Measurements from ENCODE around the gene GLI2.

GLI2 gene

DNA sequence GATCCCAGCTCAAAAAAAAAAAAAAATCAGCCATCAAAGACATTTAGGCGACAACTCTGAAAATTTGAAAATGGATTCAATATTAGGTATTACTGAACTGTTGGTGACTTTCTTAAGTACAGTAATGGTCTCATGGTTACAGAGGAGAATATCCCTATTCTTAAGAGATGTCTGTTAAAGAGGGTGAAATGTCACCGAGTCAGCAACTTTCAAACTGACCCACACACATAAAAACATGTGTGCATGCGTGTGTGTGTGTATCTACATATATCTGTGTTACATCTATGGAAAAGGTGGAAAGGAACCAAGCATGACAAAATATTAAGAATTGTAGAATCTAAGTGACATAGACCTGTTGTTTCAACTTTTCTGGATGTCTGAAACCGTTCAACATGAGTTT, 41.6 kb upstream of the GLI2 start:
- Histone ChIP-seq H2BK5ac (ENCODE audit: low read length) (no peak overlapping the region), H3K36me3 (replicated peaks in 1 of 2; ENCODE audit: control insufficient read depth in 2 of 2, insufficient read depth in 2 of 2, low read length in 2 of 2) (no peaks in the 10 kb centered on the region), H3K79me1 (ENCODE audit: low read depth, low read length) (no peaks in the 10 kb centered on the region), H2BK15ac (ENCODE audit: low read length) (no peak overlapping the region), H2AK5ac (ENCODE audit: low read depth, low read length) (no peak overlapping the region), H4K91ac (ENCODE audit: low read depth, low read length, poor library complexity) (no peak overlapping the region), H3K9ac (ENCODE audit: low read depth, low read length, poor library complexity) (no peak overlapping the region), H2BK12ac (ENCODE audit: low read length) (no peak overlapping the region), H3K4me1 (ENCODE audit: control insufficient read depth in 2 of 2, insufficient read depth in 1 of 2, low read depth in 1 of 2, low read length in 2 of 2) (peaks cover 0 to 2% of the 10 kb centered on the region in 2 donors), H2BK120ac (ENCODE audit: low read depth, low read length) (no peak overlapping the region), H3K18ac (ENCODE audit: low read length) (no peak overlapping the region), H3K27me3 (ENCODE audit: control insufficient read depth in 3 of 3, insufficient read depth in 3 of 3, low read depth in 1 of 3, low read length in 3 of 3) (peaks cover 0 to 16% (median 0%) of the 10 kb centered on the region in 3 experiments), H3K4me3 (ENCODE audit: low read length in 2 of 2) (no peak overlapping the region), H2AFZ (ENCODE audit: low read length) (no peak overlapping the region), H3K27ac (replicated peaks; ENCODE audit: low read length) (no peak overlapping the region), H3K14ac (ENCODE audit: low read length) (no peak overlapping the region), H3K9me3 (replicated peaks in 1 of 2; ENCODE audit: control insufficient read depth in 2 of 2, insufficient read depth in 1 of 2, low read depth in 1 of 2, low read length in 2 of 2) (no peaks in the 10 kb centered on the region), H4K8ac (ENCODE audit: low read depth, low read length) (no peak overlapping the region), H3K23ac (ENCODE audit: low read depth, low read length, poor library complexity) (no peak overlapping the region), H3K4ac (ENCODE audit: low read length) (no peak overlapping the region), H3K4me2 (ENCODE audit: insufficient read depth, low read length, poor library complexity, severe bottlenecking) (no peak overlapping the region)
- no CpG with 5 or more reads among the region's 4 CpGs for WGBS, 2 donors (ENCODE audit: extremely low coverage in 2 of 2, insufficient read length in 2 of 2, insufficient replicate concordance in 1 of 2)
- no peak for DNase-seq (ENCODE audit: low spot score)

DNA sequence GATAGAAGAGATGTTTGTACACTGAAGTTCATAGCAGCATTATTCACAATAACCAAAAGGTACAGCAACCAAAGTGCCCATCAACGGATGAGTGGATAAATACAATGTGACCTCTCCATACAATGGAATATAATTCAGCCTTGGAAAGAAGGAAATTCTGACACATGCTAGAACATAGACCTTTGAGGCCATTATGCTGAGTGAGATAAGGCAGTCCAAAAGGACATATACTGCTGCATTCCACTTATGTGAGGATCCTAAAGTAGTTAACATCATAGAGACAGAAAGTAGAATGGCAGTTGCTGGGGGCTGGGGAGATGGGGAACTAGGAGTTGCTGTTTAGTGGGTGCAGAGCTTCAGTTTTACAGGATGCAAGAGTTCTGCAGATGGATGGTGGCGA, 38.2 kb upstream of the GLI2 start:
- no peak overlapping the region for H2BK120ac ChIP-seq (ENCODE audit: low read depth, low read length)
- H3K14ac ChIP-seq (ENCODE audit: low read length) = no peak overlapping the region
- no peak overlapping the region for H2AK5ac ChIP-seq (ENCODE audit: low read depth, low read length)
- H3K4me1 ChIP-seq (ENCODE audit: control insufficient read depth in 2 of 2, insufficient read depth in 1 of 2, low read depth in 1 of 2, low read length in 2 of 2) = peaks cover 0 to 4% of the 10 kb centered on the region in 2 donors
- H3K27me3 ChIP-seq (ENCODE audit: control insufficient read depth in 3 of 3, insufficient read depth in 3 of 3, low read depth in 1 of 3, low read length in 3 of 3) = peaks cover 0 to 20% (median 0%) of the 10 kb centered on the region in 3 experiments
- H3K18ac ChIP-seq (ENCODE audit: low read length) = no peak overlapping the region
- H3K36me3 ChIP-seq (replicated peaks in 1 of 2; ENCODE audit: control insufficient read depth in 2 of 2, insufficient read depth in 2 of 2, low read length in 2 of 2) = no peaks in the 10 kb centered on the region
- H2BK15ac ChIP-seq (ENCODE audit: low read length) = no peak overlapping the region
- H3K9me3 ChIP-seq (replicated peaks in 1 of 2; ENCODE audit: control insufficient read depth in 2 of 2, insufficient read depth in 1 of 2, low read depth in 1 of 2, low read length in 2 of 2) = no peaks in the 10 kb centered on the region
- no peak overlapping the region for H2BK12ac ChIP-seq (ENCODE audit: low read length)
- H3K4me3 ChIP-seq (ENCODE audit: low read length in 2 of 2) = no peak overlapping the region
- H2AFZ ChIP-seq (ENCODE audit: low read length) = no peak overlapping the region
- no peak overlapping the region for H3K27ac ChIP-seq (replicated peaks; ENCODE audit: low read length)
- no peak for DNase-seq (ENCODE audit: low spot score)
- no peaks in the 10 kb centered on the region for H3K79me1 ChIP-seq (ENCODE audit: low read depth, low read length)
- H4K91ac ChIP-seq (ENCODE audit: low read depth, low read length, poor library complexity) = no peak overlapping the region
- no peak overlapping the region for H3K23ac ChIP-seq (ENCODE audit: low read depth, low read length, poor library complexity)
- H3K4me2 ChIP-seq (ENCODE audit: insufficient read depth, low read length, poor library complexity, severe bottlenecking) = no peak overlapping the region
- no peak overlapping the region for H3K9ac ChIP-seq (ENCODE audit: low read depth, low read length, poor library complexity)
- H4K8ac ChIP-seq (ENCODE audit: low read depth, low read length) = no peak overlapping the region
- H2BK5ac ChIP-seq (ENCODE audit: low read length) = no peak overlapping the region
- no peak overlapping the region for H3K4ac ChIP-seq (ENCODE audit: low read length)
- no CpG with 5 or more reads among the region's 2 CpGs for WGBS, 2 donors (ENCODE audit: extremely low coverage in 2 of 2, insufficient read length in 2 of 2, insufficient replicate concordance in 1 of 2)

DNA sequence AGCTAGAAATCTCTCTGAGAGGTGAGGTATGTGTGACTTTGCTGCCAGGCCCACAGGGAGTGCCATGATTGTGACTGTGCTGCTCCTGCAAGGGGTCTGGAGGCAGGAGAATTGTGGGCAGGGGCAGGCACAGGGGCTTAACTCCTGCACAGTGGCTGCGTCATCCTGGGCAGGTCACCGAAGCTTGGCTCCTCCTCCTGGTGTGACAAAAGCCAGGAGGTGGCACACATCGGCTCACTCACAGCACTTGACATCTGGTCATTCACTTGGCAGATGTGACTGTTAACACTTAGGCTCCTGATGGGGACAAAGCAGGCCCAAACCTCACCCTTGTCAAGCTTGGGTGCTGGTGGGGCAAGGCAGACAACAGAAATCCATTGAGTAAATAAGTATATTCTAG, 36.4 kb upstream of the GLI2 start:
- H4K91ac ChIP-seq (ENCODE audit: low read depth, low read length, poor library complexity) = no peak overlapping the region
- no peak overlapping the region for H4K8ac ChIP-seq (ENCODE audit: low read depth, low read length)
- H3K4me1 ChIP-seq (ENCODE audit: control insufficient read depth in 2 of 2, insufficient read depth in 1 of 2, low read depth in 1 of 2, low read length in 2 of 2) = peaks cover 0 to 6% of the 10 kb centered on the region in 2 donors
- no peak overlapping the region for H3K4ac ChIP-seq (ENCODE audit: low read length)
- peak overlapping the region; percentile 38 for H3K14ac ChIP-seq (ENCODE audit: low read length)
- no peak overlapping the region for H3K23ac ChIP-seq (ENCODE audit: low read depth, low read length, poor library complexity)
- H2AFZ ChIP-seq (ENCODE audit: low read length) = no peak overlapping the region
- peak overlapping the region; percentile 68 for H3K18ac ChIP-seq (ENCODE audit: low read length)
- no CpG with 5 or more reads among the region's 3 CpGs for WGBS, 2 donors (ENCODE audit: extremely low coverage in 2 of 2, insufficient read length in 2 of 2, insufficient replicate concordance in 1 of 2)
- no peak for DNase-seq (ENCODE audit: low spot score)
- no peak overlapping the region for H3K4me3 ChIP-seq (ENCODE audit: low read length in 2 of 2)
- no peaks in the 10 kb centered on the region for H3K36me3 ChIP-seq (replicated peaks in 1 of 2; ENCODE audit: control insufficient read depth in 2 of 2, insufficient read depth in 2 of 2, low read length in 2 of 2)
- H3K79me1 ChIP-seq (ENCODE audit: low read depth, low read length) = no peaks in the 10 kb centered on the region
- H3K27me3 ChIP-seq (ENCODE audit: control insufficient read depth in 3 of 3, insufficient read depth in 3 of 3, low read depth in 1 of 3, low read length in 3 of 3) = peaks cover 0 to 17% (median 0%) of the 10 kb centered on the region in 3 experiments
- no peak overlapping the region for H3K4me2 ChIP-seq (ENCODE audit: insufficient read depth, low read length, poor library complexity, severe bottlenecking)
- no peak overlapping the region for H2BK5ac ChIP-seq (ENCODE audit: low read length)
- peak overlapping the region; percentile 49 for H2AK5ac ChIP-seq (ENCODE audit: low read depth, low read length)
- no peak overlapping the region for H3K9ac ChIP-seq (ENCODE audit: low read depth, low read length, poor library complexity)
- H3K9me3 ChIP-seq (replicated peaks in 1 of 2; ENCODE audit: control insufficient read depth in 2 of 2, insufficient read depth in 1 of 2, low read depth in 1 of 2, low read length in 2 of 2) = no peaks in the 10 kb centered on the region
- no peak overlapping the region for H3K27ac ChIP-seq (replicated peaks; ENCODE audit: low read length)
- no peak overlapping the region for H2BK12ac ChIP-seq (ENCODE audit: low read length)
- H2BK120ac ChIP-seq (ENCODE audit: low read depth, low read length) = no peak overlapping the region
- H2BK15ac ChIP-seq (ENCODE audit: low read length) = peak overlapping the region; percentile 51

DNA sequence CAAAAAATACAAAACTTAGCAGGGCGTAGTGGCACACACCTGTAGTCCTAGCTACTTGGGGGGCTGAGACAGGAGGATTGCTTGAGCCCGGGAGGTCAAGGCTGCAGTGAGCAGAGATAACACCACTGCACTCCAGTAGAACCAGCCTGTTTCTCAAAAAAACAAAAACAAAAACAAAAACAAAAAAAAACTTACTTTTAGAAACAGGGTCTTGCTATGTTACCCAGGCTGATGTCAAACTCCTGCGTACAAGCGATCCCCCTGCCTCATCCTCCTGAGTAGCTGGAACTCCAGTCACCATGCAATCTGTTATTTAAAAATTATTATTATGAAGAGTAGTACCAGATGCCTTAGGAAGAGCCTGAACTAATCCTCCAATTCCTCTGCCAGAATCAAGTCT, 35.0 kb upstream of the GLI2 start:
- Histone ChIP-seq H4K8ac (ENCODE audit: low read depth, low read length) (no peak overlapping the region), H3K4me2 (ENCODE audit: insufficient read depth, low read length, poor library complexity, severe bottlenecking) (no peak overlapping the region), H3K18ac (ENCODE audit: low read length) (no peak overlapping the region), H2AK5ac (ENCODE audit: low read depth, low read length) (no peak overlapping the region), H3K14ac (ENCODE audit: low read length) (no peak overlapping the region), H4K91ac (ENCODE audit: low read depth, low read length, poor library complexity) (no peak overlapping the region), H3K27ac (replicated peaks; ENCODE audit: low read length) (no peak overlapping the region), H2BK5ac (ENCODE audit: low read length) (no peak overlapping the region), H3K9ac (ENCODE audit: low read depth, low read length, poor library complexity) (no peak overlapping the region), H2BK120ac (ENCODE audit: low read depth, low read length) (no peak overlapping the region), H3K4me3 (ENCODE audit: low read length in 2 of 2) (no peak overlapping the region), H3K4me1 (ENCODE audit: control insufficient read depth in 2 of 2, insufficient read depth in 1 of 2, low read depth in 1 of 2, low read length in 2 of 2) (peaks cover 0 to 9% of the 10 kb centered on the region in 2 donors), H2BK15ac (ENCODE audit: low read length) (no peak overlapping the region), H3K27me3 (ENCODE audit: control insufficient read depth in 3 of 3, insufficient read depth in 3 of 3, low read depth in 1 of 3, low read length in 3 of 3) (peaks cover 0 to 10% (median 0%) of the 10 kb centered on the region in 3 experiments), H3K4ac (ENCODE audit: low read length) (no peak overlapping the region), H2BK12ac (ENCODE audit: low read length) (no peak overlapping the region), H2AFZ (ENCODE audit: low read length) (no peak overlapping the region), H3K9me3 (replicated peaks in 1 of 2; ENCODE audit: control insufficient read depth in 2 of 2, insufficient read depth in 1 of 2, low read depth in 1 of 2, low read length in 2 of 2) (no peaks in the 10 kb centered on the region), H3K36me3 (replicated peaks in 1 of 2; ENCODE audit: control insufficient read depth in 2 of 2, insufficient read depth in 2 of 2, low read length in 2 of 2) (no peaks in the 10 kb centered on the region), H3K79me1 (ENCODE audit: low read depth, low read length) (no peaks in the 10 kb centered on the region), H3K23ac (ENCODE audit: low read depth, low read length, poor library complexity) (no peak overlapping the region)
- DNase-seq (ENCODE audit: low spot score) = no peak
- no CpG with 5 or more reads among the region's 4 CpGs for WGBS, 2 donors (ENCODE audit: extremely low coverage in 2 of 2, insufficient read length in 2 of 2, insufficient replicate concordance in 1 of 2)

All from neuronal stem cell (in vitro differentiated cells).